ENCODE data around the gene NHLH1.
A peak's percentile ranks its signal among the peaks of the same experiment; 100 is the strongest.

The NHLH1 gene

GRCh38 chr1:160359559-160360226 lies 7.2 kb upstream of the NHLH1 start:
- DNase-seq, result peak in 1 of 2 experiments; percentile 31

GRCh38 chr1:160360227-160360695 lies 6.6 kb upstream of the NHLH1 start:
- peak in 1 of 2 experiments; percentile 52 for DNase-seq

- no peak for DNase-seq
Observed at GRCh38 chr1:160361199-160361598, 5.7 kb upstream of the NHLH1 start.

GRCh38 chr1:160361814-160362167 lies 5.1 kb upstream of the NHLH1 start:
- no peak for DNase-seq

GRCh38 chr1:160362168-160362957 lies 4.5 kb upstream of the NHLH1 start:
- peak in 1 of 2 experiments; percentile 78 for DNase-seq

- DNase-seq, result peak in 1 of 2 experiments; percentile 46
Observed at GRCh38 chr1:160363010-160363409, 3.9 kb upstream of the NHLH1 start.

- no peak for DNase-seq
Observed at GRCh38 chr1:160363951-160364735, 2.7 kb upstream of the NHLH1 start.

- no peak for DNase-seq
Observed at GRCh38 chr1:160365325-160365724, 1.5 kb upstream of the NHLH1 start.

- no peak for DNase-seq
Observed at GRCh38 chr1:160367516-160367900, 637 bp downstream of the NHLH1 start.

- no peak for DNase-seq
Observed at GRCh38 chr1:160367934-160368923, 1.4 kb downstream of the NHLH1 start.

- DNase-seq, result no peak
Observed at GRCh38 chr1:160369087-160369486, 2.2 kb downstream of the NHLH1 start.

- DNase-seq, result no peak
Observed at GRCh38 chr1:160370561-160371345, 3.9 kb downstream of the NHLH1 start.

- DNase-seq, result no peak
Observed at GRCh38 chr1:160371346-160371631, 4.4 kb downstream of the NHLH1 start.

- no peak for DNase-seq
Observed at GRCh38 chr1:160371756-160372155, 4.9 kb downstream of the NHLH1 start.

GRCh38 chr1:160373696-160374095 lies 6.8 kb downstream of the NHLH1 start:
- DNase-seq, result no peak

GRCh38 chr1:160374306-160375110 lies 7.6 kb downstream of the NHLH1 start:
- peak in 1 of 2 experiments; percentile 66 for DNase-seq

- DNase-seq, result no peak
Observed at GRCh38 chr1:160375788-160376524, 9.1 kb downstream of the NHLH1 start.

GRCh38 chr1:160376525-160377131 lies 9.8 kb downstream of the NHLH1 start:
- peak; percentile 66 to 83 for DNase-seq

GRCh38 chr1:160377585-160378206 lies 10.8 kb downstream of the NHLH1 start:
- no peak for DNase-seq

Measured in NCI-H446 (cell line).